DND-41 (cell line): ENCODE data around the gene SERP2.

ENCODE experiments used
- ATAC-seq: fragments of 200-7000 bp; cut with Tn5 transposase; 3 replicates; pipeline ENCODE4 v1.9.1; 2021; ENCODE audit warnings: low read depth; ENCODE audit not compliant: insufficient read depth
- DNase-seq: peaks from one replicate; pipeline ENCODE4 v3.0.0-alpha.2; 2020
- H2AFZ ChIP-seq: 2 replicates; pipeline ENCODE4 v1.6.0; 2012; ENCODE audit warnings: low read depth, low read length
- H3K27ac ChIP-seq: 2 replicates; pipeline ENCODE4 v1.5.1; 2012; ENCODE audit warnings: low read length, inconsistent platforms
- H3K27me3 ChIP-seq: fragments of 200-600 bp; sonication (generic); 2 replicates; pipeline ENCODE4 v1.6.0; 2012; ENCODE audit warnings: low read length, mild to moderate bottlenecking, inconsistent platforms; ENCODE audit not compliant: insufficient read depth, poor library complexity
- H3K36me3 ChIP-seq: 2 replicates; pipeline ENCODE4 v1.5.1; 2012; ENCODE audit warnings: low read length, inconsistent platforms; ENCODE audit not compliant: insufficient read depth
- H3K4me1 ChIP-seq: 2 replicates; pipeline ENCODE4 v1.5.1; 2012; ENCODE audit warnings: mild to moderate bottlenecking, low read length; ENCODE audit not compliant: insufficient read depth
- H3K4me2 ChIP-seq: 2 replicates; pipeline ENCODE4 v1.6.0; 2012; ENCODE audit warnings: mild to moderate bottlenecking, moderate library complexity, low read length, inconsistent platforms; ENCODE audit not compliant: insufficient read depth
- H3K4me3 ChIP-seq, 2 experiments: fragments of 200-600 bp in 1 of 2; shearing (Covaris generic) in 1 of 2; 2 replicates each; pipeline ENCODE4 v1.5.1; 2012 to 2016; ENCODE audit warnings: inconsistent platforms in 2 of 2, low read length in 2 of 2, mild to moderate bottlenecking in 2 of 2, low read depth in 1 of 2, moderate library complexity in 1 of 2
- H3K79me2 ChIP-seq: 2 replicates; pipeline ENCODE4 v1.6.0; 2012; ENCODE audit warnings: low read length, inconsistent platforms; ENCODE audit not compliant: insufficient read depth
- H3K9ac ChIP-seq: 2 replicates; pipeline ENCODE4 v1.6.0; 2012; ENCODE audit warnings: low read depth, mild to moderate bottlenecking, inconsistent platforms, low read length, moderate library complexity
- H3K9me3 ChIP-seq: 2 replicates; pipeline ENCODE4 v1.5.1; 2012; ENCODE audit warnings: low read length, moderate library complexity, mild to moderate bottlenecking, inconsistent platforms; ENCODE audit not compliant: insufficient read depth, severe bottlenecking
- H4K20me1 ChIP-seq: 2 replicates; pipeline ENCODE4 v1.6.0; 2012; ENCODE audit warnings: low read length; ENCODE audit not compliant: insufficient read depth
- EZH2 ChIP-seq: IDR thresholded peaks from 3 replicates; pipeline ENCODE4 v1.6.1; 2012; ENCODE audit warnings: borderline replicate concordance, low read depth, mild to moderate bottlenecking, moderate library complexity, low read length, inconsistent platforms; ENCODE audit not compliant: severe bottlenecking
- TF ChIP-seq, protein P1 (sequence below): IDR thresholded peaks from 2 replicates; pipeline ENCODE4 v1.5.1; 2012; ENCODE audit warnings: borderline replicate concordance, low read length, moderate library complexity, mild to moderate bottlenecking; ENCODE audit not compliant: poor library complexity, severe bottlenecking; ENCODE audit errors: extremely low read depth

SERP2 gene

DNA sequence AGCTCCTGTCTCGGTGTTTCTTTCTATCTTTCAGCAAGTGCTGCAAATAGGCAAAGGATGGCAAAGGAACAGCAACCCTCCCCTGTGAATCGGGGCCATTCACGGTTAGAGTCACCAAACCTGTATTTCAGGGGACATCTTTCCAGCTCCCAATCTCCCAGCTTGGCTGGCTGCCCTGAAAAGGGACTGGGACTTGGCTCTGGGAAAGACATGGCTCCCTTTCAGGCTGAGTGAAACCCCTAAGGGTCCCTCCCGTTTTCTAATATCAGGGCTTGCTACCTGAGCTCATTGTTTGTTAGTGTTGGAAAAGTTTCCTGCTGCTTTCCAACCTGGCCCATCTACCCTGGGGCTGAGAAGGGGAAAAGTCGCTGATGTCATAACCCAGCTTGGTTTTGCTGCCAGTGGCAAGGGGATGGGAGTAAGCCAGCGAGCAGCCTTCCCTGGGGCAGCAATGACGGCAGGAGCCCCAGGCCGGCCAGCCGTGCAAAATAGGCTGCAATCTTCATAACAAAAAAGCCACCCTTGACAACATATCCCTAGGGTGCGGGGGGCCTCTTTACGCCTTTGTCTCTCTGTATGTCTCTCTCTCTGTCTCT is 29.9 kb downstream of the SERP2 start:
- Histone ChIP-seq H3K27ac (no peak overlapping the region), H4K20me1 (no peaks in the 10 kb centered on the region), H3K9me3 (no peaks in the 10 kb centered on the region), H3K27me3 (no peaks in the 10 kb centered on the region), H3K9ac (no peak overlapping the region), H2AFZ (no peak overlapping the region), H3K79me2 (no peaks in the 10 kb centered on the region), H3K4me1 (no peaks in the 10 kb centered on the region), H3K4me2 (no peak overlapping the region), H3K4me3 (no peak overlapping the region), H3K36me3 (no peaks in the 10 kb centered on the region)
- no peak for ATAC-seq
- TF ChIP-seq, protein P1, sequence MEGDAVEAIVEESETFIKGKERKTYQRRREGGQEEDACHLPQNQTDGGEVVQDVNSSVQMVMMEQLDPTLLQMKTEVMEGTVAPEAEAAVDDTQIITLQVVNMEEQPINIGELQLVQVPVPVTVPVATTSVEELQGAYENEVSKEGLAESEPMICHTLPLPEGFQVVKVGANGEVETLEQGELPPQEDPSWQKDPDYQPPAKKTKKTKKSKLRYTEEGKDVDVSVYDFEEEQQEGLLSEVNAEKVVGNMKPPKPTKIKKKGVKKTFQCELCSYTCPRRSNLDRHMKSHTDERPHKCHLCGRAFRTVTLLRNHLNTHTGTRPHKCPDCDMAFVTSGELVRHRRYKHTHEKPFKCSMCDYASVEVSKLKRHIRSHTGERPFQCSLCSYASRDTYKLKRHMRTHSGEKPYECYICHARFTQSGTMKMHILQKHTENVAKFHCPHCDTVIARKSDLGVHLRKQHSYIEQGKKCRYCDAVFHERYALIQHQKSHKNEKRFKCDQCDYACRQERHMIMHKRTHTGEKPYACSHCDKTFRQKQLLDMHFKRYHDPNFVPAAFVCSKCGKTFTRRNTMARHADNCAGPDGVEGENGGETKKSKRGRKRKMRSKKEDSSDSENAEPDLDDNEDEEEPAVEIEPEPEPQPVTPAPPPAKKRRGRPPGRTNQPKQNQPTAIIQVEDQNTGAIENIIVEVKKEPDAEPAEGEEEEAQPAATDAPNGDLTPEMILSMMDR = no peak
- no peak for TF ChIP-seq EZH2
- no peak for DNase-seq

DNA sequence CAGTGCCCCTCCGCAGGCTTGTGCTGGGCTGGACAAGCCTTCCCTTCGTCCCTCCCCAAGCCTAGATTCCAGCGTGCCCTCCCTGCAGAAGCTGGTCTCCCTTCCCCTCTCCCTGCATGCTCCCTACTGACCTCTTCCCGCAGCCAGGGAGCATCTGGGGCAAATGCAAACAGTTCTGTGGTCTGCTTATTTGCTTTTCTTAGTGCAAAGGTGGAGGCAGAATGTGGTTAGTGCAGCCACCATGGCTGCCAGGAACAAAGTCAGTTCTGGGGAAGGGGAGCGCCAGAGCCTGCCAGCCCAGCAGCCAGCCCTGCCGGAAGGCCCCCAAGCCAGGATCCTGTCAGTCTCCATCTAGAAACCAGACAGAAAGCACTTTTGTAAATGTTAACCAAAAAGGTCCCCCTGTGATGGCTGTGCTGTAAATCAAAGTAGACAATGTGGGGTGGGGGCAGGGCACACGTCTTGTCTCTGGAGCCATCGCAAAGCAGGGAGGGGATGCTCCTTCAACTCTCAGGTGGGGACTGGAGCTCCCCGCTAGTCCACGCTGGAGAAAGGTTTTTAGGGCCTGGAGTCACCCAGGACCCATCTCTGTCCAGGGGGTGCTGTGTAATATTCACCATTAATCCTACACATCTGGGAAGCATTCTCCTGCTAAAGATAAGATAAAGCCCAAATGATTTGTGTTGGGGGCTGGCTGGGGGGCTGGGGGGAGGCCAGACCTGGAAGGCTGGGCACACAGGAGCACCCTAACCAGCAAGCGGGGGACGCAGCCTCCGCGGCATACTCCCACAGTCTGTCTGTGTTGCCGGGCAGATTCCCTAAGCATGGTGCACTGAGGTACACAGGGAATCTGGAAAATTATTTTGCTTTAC is 30.9 kb downstream of the SERP2 start:
- Histone ChIP-seq H4K20me1 (no peaks in the 10 kb centered on the region), H3K4me3 (no peak overlapping the region), H3K9me3 (no peaks in the 10 kb centered on the region), H3K9ac (no peak overlapping the region), H3K79me2 (no peaks in the 10 kb centered on the region), H2AFZ (no peak overlapping the region), H3K27ac (no peak overlapping the region), H3K27me3 (no peaks in the 10 kb centered on the region), H3K36me3 (no peaks in the 10 kb centered on the region), H3K4me2 (no peak overlapping the region), H3K4me1 (no peaks in the 10 kb centered on the region)
- ATAC-seq = peak; percentile 44; the same call in 1 of the 3 replicates
- TF ChIP-seq, protein P1 = no peak
- no peak for TF ChIP-seq EZH2
- no peak for DNase-seq

GRCh38 chr13:44406617-44407016 is 33.0 kb downstream of the SERP2 start:
- ATAC-seq (no peak), DNase-seq (no peak)
- Histone ChIP-seq H3K9ac (no peak overlapping the region), H3K27ac (no peak overlapping the region), H3K9me3 (no peaks in the 10 kb centered on the region), H2AFZ (no peak overlapping the region), H3K27me3 (no peaks in the 10 kb centered on the region), H4K20me1 (no peaks in the 10 kb centered on the region), H3K79me2 (no peaks in the 10 kb centered on the region), H3K4me1 (peaks cover 6% of the 10 kb centered on the region), H3K4me2 (no peak overlapping the region), H3K36me3 (no peaks in the 10 kb centered on the region), H3K4me3 (no peak overlapping the region)
- TF ChIP-seq, protein P1 = no peak
- no peak for TF ChIP-seq EZH2
